MM.1S (cell line): ENCODE data around the gene VPS54.

ENCODE experiments used
- DNase-seq: peaks from one replicate; pipeline ENCODE4 v3.0.0-alpha.2; 2015
- H2AFZ ChIP-seq: fragments of 300-600 bp; sonication (generic); 2 replicates; pipeline ENCODE4 v1.6.0; 2016; ENCODE audit warnings: antibody characterized with exemption, low read length
- H3F3A ChIP-seq: fragments of 300-600 bp; sonication (generic); 2 replicates; pipeline ENCODE4 v1.6.1; 2016; ENCODE audit warnings: mild to moderate bottlenecking, antibody characterized with exemption, low read length, moderate library complexity, mixed read lengths; ENCODE audit not compliant: insufficient read depth
- H3K27ac ChIP-seq: fragments of 300-600 bp; sonication (generic); 2 replicates; pipeline ENCODE4 v1.5.1; 2016; ENCODE audit warnings: mild to moderate bottlenecking, low read length
- H3K27me3 ChIP-seq: fragments of 300-600 bp; sonication (generic); replicated peaks from 2 replicates; pipeline ENCODE4 v1.6.0; 2016; ENCODE audit warnings: low read length; ENCODE audit not compliant: insufficient read depth
- H3K36me3 ChIP-seq: fragments of 300-600 bp; sonication (generic); replicated peaks from 2 replicates; pipeline ENCODE4 v1.6.1; 2016; ENCODE audit warnings: mild to moderate bottlenecking, low read length, mixed read lengths; ENCODE audit not compliant: insufficient read depth
- H3K4me1 ChIP-seq: fragments of 300-600 bp; sonication (generic); 2 replicates; pipeline ENCODE4 v1.6.1; 2016; ENCODE audit warnings: low read length, mixed read lengths
- H3K4me2 ChIP-seq: fragments of 300-600 bp; sonication (generic); 2 replicates; pipeline ENCODE4 v1.6.0; 2016; ENCODE audit warnings: low read depth, low read length
- H3K4me3 ChIP-seq: fragments of 300-600 bp; sonication (generic); 2 replicates; pipeline ENCODE4 v1.5.1; 2016; ENCODE audit warnings: low read length, mixed read lengths
- H3K79me2 ChIP-seq: fragments of 300-600 bp; sonication (generic); 2 replicates; pipeline ENCODE4 v1.6.1; 2016; ENCODE audit warnings: mixed run types, low read length, mixed read lengths
- H3K9ac ChIP-seq: fragments of 300-600 bp; sonication (generic); 2 replicates; pipeline ENCODE4 v1.6.1; 2016; ENCODE audit warnings: low read length, mixed read lengths
- H3K9me2 ChIP-seq: fragments of 300-600 bp; sonication (generic); replicated peaks from 2 replicates; pipeline ENCODE4 v1.6.1; 2016; ENCODE audit warnings: mild to moderate bottlenecking, low read length, mixed read lengths; ENCODE audit not compliant: insufficient read depth
- H3K9me3 ChIP-seq: fragments of 300-600 bp; sonication (generic); replicated peaks from 2 replicates; pipeline ENCODE4 v1.6.1; 2016; ENCODE audit warnings: mild to moderate bottlenecking, low read length, mixed read lengths; ENCODE audit not compliant: insufficient read depth
- H4K20me1 ChIP-seq: fragments of 300-600 bp; sonication (generic); 2 replicates; pipeline ENCODE4 v1.6.1; 2016; ENCODE audit warnings: mild to moderate bottlenecking, low read length, moderate library complexity, mixed read lengths; ENCODE audit not compliant: insufficient read depth
- CTCF ChIP-seq: fragments of 300-600 bp; sonication (generic); IDR thresholded peaks from 2 replicates; pipeline ENCODE4 v1.5.1; 2016; ENCODE audit warnings: antibody characterized with exemption, low read length, mixed read lengths
- EZH2 ChIP-seq: fragments of 300-600 bp; sonication (generic); optimal IDR thresholded peaks from 2 replicates; pipeline ENCODE3; 2017; ENCODE audit warnings: low read depth, mild to moderate bottlenecking, antibody characterized with exemption, low read length, mixed read lengths
- EZH2phosphoT487 ChIP-seq: fragments of 300-600 bp; sonication (generic); IDR thresholded peaks from 2 replicates; pipeline ENCODE4 v1.6.1; 2018; ENCODE audit warnings: antibody characterized with exemption, low read length

Gene VPS54

GRCh38 chr2:64018701-64019082 lies 536 bp downstream of the VPS54 start:
- no peak for TF ChIP-seq EZH2
- TF ChIP-seq CTCF: no peak
- no peak for TF ChIP-seq EZH2phosphoT487
- Histone ChIP-seq H3F3A (peaks cover 14% of the 10 kb centered on the region), H3K27me3 (no peaks in the 10 kb centered on the region), H4K20me1 (no peaks in the 10 kb centered on the region), H3K9me3 (no peaks in the 10 kb centered on the region), H3K9ac (peak overlapping the region; percentile 67; the same call in 1 of the 2 replicates), H3K79me2 (peaks cover 51% of the 10 kb centered on the region), H3K9me2 (no peaks in the 10 kb centered on the region), H3K4me1 (peaks cover 25% of the 10 kb centered on the region), H3K4me2 (peak overlapping the region; percentile 80), H3K36me3 (no peaks in the 10 kb centered on the region), H3K27ac (peak overlapping the region; percentile 71; the same call in 1 of the 2 replicates), H3K4me3 (peak overlapping the region; percentile 69), H2AFZ (peak overlapping the region; percentile 56)
- DNase-seq: peak; percentile 42

GRCh38 chr2:64017811-64018700 lies 1.2 kb downstream of the VPS54 start:
- peak overlapping the region; percentile 67; the same call in 1 of the 2 replicates for H3K9ac ChIP-seq
- peak overlapping the region; percentile 56 for H2AFZ ChIP-seq
- no peaks in the 10 kb centered on the region for H4K20me1 ChIP-seq
- H3K36me3 ChIP-seq: no peaks in the 10 kb centered on the region
- no peak for TF ChIP-seq CTCF
- no peaks in the 10 kb centered on the region for H3K9me3 ChIP-seq
- peak overlapping the region; percentile 69 for H3K4me3 ChIP-seq
- H3K4me2 ChIP-seq: peak overlapping the region; percentile 80
- peaks cover 54% of the 10 kb centered on the region for H3K79me2 ChIP-seq
- peak overlapping the region; percentile 55; the same call in 1 of the 2 replicates for H3K27ac ChIP-seq
- H3F3A ChIP-seq: peaks cover 8% of the 10 kb centered on the region
- DNase-seq: peak; percentile 24
- H3K27me3 ChIP-seq: no peaks in the 10 kb centered on the region
- peaks cover 19% of the 10 kb centered on the region for H3K4me1 ChIP-seq
- no peaks in the 10 kb centered on the region for H3K9me2 ChIP-seq

- Histone ChIP-seq H4K20me1 (no peaks in the 10 kb centered on the region), H3K4me3 (no peak overlapping the region), H3F3A (peaks cover 8% of the 10 kb centered on the region), H3K4me1 (peaks cover 19% of the 10 kb centered on the region), H3K4me2 (no peak overlapping the region), H3K9me2 (no peaks in the 10 kb centered on the region), H3K9me3 (no peaks in the 10 kb centered on the region), H3K79me2 (peaks cover 73% of the 10 kb centered on the region), H3K36me3 (no peaks in the 10 kb centered on the region), H3K27me3 (no peaks in the 10 kb centered on the region), H3K27ac (no peak overlapping the region), H2AFZ (no peak overlapping the region), H3K9ac (no peak overlapping the region)
- no peak for DNase-seq
- TF ChIP-seq EZH2: no peak
- TF ChIP-seq CTCF: no peak
- no peak for TF ChIP-seq EZH2phosphoT487
These were observed 3.3 kb downstream of the VPS54 start for GRCh38 chr2:64015898-64016297.
